HG02678 (cell line): ENCODE data around the gene TPD52L3.
A peak's percentile ranks its signal among the peaks of the same experiment; 100 is the strongest.

Experiments used
- ATAC-seq: cut with Tn5 transposase; IDR thresholded peaks from one replicate; pipeline ENCODE4 v1.9.1; 2021; ENCODE audit warnings: mild to moderate bottlenecking, moderate library complexity; ENCODE audit not compliant: unreplicated experiment

TPD52L3 gene

DNA sequence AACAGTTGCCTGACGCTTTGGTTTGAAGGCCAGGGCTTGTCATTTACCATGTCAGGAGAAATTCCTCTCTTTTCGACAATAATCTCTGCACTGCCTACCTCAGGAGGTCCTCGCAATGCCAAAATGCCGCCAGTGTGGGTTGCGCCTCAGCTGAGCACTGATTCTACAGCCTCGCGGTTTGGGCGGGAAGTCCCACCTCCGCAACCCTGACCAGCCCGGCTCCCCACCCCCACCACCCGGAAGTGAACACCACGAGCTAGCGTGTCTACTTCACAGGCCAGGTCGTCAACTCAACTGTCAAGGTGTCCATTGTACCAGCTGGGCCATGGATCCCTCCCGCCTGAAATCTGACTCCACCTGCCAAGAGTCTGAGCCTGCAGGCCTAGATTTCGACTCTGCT, at the start of gene TPD52L3:
Gene TPD52L3 (plus strand): TSS at position 273 of the 400 bp plus-strand sequence. CDS start 221 bp downstream, outside the sequence.
- ATAC-seq, result no peak

GRCh38 chr9:6301858-6302257, 26.3 kb upstream of the TPD52L3 start:
- no peak for ATAC-seq

GRCh38 chr9:6302417-6302816, 25.8 kb upstream of the TPD52L3 start:
- no peak for ATAC-seq

GRCh38 chr9:6304232-6304631, 23.9 kb upstream of the TPD52L3 start:
- ATAC-seq, result no peak

DNA sequence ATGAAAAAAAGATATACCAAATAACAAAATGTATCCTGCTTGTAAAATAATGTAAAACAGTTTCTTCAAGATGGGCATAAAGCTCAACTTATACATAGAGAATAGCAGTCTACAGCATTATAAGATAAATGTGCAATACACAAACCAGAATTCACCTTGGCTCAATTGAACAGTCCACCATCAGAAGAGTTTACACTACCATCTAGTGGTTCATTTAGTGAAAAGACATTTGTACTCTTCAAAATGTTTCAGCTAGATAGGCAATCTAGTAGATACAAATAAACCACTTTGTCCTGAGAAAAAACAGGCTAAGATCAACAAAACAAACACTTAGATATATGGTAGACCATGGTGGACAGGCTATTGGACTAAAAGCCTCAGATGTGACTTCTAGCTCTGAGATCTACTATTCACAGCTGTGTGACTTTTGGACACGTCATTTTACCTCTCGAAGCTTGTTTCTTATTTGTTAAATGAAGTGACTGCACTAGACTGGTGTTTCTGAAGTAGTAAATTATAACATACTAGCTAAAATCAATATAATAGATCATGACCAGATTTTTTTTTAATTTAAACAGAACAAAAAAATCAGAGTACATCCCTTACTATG, 22.1 kb upstream of the TPD52L3 start:
- ATAC-seq, result no peak

DNA sequence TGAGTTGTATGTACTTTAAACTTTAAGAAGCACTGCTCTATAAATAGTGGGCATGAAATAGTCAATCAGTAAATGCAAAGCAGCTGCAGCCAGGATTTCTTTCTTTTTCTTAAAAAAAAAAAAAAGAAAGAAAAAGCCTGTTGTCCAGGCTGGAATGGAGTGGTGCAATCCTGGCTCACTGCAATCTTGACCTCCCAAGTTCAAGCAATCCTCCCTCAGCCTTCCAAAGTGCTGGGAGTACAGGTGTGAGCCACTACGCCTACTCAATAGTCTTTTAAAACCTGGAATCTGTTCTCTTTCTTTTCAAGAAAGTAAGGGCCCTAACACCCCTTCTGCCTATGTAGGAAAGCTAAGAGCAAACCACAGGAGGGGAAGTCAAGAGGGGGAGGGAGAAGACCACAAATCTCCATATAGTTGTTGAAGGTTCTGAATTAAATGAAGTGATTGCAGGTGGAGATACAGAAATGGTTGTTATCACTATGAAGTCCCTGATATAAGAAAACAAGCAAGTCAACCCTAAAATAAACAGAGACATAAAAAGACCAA, 20.6 kb upstream of the TPD52L3 start:
- ATAC-seq, result no peak

GRCh38 chr9:6330958-6331634, 2.9 kb downstream of the TPD52L3 start:
- ATAC-seq, result no peak

DNA sequence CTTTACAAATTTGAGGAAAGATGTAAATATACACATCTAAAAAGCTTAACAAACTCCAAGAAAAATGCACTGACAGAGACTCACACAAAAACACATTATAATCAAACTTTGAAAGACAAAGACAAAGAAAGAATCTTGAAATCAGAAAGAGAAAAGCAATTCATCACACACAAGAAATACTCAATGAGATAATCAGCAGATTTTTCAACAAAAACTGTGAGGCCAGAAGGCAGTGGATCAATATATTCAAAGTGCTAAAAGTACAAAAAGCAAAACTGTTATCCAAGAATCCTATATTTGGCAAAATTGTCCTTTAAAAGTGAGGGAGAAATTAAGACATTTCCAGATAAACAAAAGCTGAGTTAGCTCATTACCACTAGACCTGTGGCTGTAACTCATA, 6.1 kb downstream of the TPD52L3 start:
- no peak for ATAC-seq

DNA sequence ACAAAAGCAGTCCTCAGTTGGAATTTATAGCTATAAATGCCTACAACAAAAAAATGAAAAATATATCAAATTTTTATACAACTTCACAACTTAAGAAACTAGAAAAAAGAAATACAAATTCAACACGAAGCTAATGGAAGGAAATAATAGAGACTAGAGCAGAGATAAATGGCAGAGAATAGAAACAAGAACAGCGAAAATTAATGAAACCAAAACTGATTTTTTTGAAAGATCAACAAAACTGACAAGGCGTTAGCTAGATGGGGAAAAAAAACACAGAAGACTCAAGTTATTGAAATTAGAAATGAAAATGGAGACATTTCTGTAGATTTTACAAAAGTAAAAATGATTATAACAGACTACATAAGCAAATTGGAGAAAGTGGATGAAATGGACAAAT, 20.6 kb downstream of the TPD52L3 start:
- ATAC-seq, result no peak

DNA sequence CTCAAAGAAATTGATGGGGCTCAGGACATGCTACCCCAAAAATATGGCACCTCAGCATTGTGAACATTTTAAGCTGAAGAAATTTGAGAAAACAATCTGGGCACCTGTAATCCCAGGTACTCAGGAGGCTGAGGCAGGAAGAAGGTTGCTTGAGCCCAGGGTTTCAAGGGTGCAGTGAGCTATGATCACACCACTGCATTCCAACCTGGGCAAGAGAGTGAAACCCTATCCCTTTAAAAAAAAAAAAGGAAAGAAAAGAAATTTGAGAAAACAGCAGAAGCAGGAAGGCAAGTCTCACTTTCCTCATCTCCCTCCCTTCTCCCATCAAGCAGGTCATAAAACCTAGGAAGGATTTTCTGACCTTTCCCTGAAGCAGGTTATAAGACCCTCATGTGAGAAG, 23.6 kb downstream of the TPD52L3 start:
- ATAC-seq, result no peak

GRCh38 chr9:6354072-6354686, 26.0 kb downstream of the TPD52L3 start:
- ATAC-seq, result peak; percentile 85

- ATAC-seq, result no peak
These were observed 27.6 kb downstream of the TPD52L3 start for GRCh38 chr9:6355728-6356127.

DNA sequence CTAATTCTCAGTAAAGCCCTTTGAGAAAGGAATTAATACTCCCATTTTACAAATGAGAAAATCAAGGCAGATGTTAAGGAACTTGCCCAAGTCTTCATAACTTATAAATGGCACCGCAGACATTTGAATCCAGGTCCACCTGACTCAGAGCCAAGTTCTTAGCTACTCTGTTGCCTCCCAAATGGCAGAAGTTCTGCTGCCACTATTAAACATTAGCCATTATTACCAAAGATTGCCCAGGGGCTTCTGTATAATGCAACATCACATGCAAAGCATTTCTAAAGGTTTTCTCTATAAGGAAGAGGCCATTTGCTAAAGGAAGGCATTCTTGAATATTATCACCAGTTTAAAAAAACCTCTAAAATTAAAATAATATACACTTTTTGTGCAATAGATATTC, 28.3 kb downstream of the TPD52L3 start:
- ATAC-seq, result no peak

- no peak for ATAC-seq
These were observed 28.7 kb downstream of the TPD52L3 start for GRCh38 chr9:6356904-6357303.

GRCh38 chr9:6367128-6367890, 39.1 kb downstream of the TPD52L3 start:
- no peak for ATAC-seq

DNA sequence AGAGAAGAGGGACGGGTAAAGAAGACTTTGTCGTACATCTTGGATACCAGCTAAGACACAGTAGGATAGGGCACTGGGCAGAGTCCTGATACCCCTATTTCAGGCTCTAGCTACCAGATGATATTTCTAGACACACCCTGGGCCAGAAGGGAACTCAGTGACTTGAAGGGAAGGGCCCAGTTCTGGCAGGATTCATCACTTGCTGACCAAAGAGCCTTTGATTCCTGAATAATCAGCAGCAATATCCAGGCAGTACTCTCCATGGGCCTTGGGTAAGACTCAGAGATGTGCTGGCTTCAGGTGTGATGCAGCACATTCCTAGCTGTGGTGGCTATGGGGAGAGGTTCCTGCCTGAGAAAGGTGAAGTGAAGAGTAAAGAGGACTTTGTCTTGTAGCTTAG, 40.7 kb downstream of the TPD52L3 start:
- no peak for ATAC-seq
